Hematopoietic multipotent progenitor cell treated with erythropoietin and hydrocortisone succinate and interleukin-3 and kit ligand, for 6 days (in vitro differentiated cells): ENCODE data around the gene FBXO45.
"Not testable (repeated sequence)": the region's sequence is repeated elsewhere in the genome, so short reads cannot be mapped to it uniquely, and the experiment has no call there.

Experiments
- DNase-seq: peaks from one replicate; pipeline ENCODE4 v3.0.0-alpha.2; 2015

The FBXO45 gene

GRCh38 chr3:196558476-196558875 lies 10.0 kb upstream of the FBXO45 start:
- DNase-seq = no peak

DNA sequence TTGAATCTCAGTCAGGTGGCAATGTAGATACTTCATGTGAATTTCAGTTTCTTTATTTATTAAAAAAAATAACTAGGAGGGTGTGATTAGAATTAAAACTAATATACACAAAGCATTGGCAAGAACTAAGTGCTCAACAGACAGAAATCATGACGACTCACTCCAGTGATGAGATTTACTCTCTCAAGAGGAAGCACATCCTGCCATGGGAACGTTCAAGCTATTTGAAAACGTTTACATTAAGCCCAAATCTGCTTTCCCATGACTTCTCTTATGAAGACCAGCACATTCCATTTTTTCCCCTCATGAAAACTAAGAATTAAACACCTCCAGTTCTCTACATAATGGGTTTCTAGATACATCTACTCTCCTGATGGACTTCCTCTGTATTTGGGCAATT lies 8.6 kb upstream of the FBXO45 start:
- DNase-seq = no peak

DNA sequence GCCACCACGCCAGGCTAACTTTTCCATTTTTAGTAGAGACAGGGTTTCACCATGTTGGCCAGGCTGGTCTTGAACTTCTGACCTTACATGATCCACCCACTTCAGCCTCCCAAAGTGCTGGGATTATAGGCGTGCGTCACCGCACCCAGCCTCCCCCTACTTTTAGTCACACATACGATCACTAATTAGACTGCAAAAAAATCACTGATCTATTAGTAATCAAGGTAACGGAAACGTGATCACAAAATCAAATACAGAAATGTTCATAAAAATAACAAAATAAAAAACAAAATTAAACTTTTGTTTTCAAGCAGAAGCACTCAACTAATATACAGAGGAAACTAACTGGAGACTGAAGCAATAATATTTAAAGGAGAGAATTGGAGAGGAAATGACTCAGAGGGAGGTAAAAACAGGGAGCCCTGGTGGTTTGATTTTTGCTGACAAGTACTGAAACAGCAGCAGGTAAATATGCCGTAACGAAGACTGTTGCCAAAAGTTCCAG lies 4.7 kb upstream of the FBXO45 start:
- peak; percentile 13 for DNase-seq

DNA sequence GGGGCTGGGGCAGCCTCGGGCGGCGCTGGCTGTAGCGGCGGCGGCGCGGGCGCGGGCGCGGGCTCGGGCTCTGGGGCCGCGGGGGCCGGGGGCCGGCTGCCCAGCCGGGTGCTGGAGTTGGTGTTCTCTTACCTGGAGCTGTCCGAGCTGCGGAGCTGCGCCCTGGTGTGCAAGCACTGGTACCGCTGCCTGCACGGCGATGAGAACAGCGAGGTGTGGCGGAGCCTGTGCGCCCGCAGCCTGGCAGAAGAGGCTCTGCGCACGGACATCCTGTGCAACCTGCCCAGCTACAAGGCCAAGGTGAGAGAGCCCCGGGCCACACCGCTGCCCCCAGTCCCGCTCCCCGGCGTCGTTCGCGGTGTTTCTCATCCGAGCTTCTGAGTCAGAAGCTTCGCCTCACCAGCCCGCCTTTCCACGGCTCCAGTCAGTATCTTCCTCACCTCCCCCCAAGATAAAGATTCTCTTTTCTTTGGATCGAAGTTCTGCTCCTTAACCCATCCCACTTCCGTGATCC lies 600 bp downstream of the FBXO45 start:
- peak; percentile 61 for DNase-seq

GRCh38 chr3:196570332-196570731 lies 1.9 kb downstream of the FBXO45 start:
- DNase-seq = not testable (repeated sequence)

DNA sequence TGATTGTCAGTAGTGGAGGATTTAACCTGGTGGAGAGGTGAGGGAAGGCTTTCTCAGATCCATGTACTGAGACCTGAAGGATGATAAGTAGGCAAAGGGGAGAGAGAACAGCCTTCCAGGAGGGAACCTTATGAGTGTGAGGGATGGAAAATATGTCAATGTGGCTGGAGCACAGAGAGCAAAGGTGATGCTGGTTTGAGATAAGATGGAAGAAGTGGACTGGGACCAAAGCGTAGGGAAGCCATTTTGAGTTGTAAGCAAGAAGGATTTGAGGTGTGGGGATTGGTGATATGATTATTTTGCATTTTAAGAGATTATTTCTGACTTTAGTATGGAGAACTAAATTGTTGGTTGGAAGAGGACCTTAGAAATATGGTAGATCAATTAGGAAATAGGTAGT lies 3.9 kb downstream of the FBXO45 start:
- DNase-seq = no peak

- no peak for DNase-seq
Observed at GRCh38 chr3:196585044-196585757, 16.7 kb downstream of the FBXO45 start.

DNA sequence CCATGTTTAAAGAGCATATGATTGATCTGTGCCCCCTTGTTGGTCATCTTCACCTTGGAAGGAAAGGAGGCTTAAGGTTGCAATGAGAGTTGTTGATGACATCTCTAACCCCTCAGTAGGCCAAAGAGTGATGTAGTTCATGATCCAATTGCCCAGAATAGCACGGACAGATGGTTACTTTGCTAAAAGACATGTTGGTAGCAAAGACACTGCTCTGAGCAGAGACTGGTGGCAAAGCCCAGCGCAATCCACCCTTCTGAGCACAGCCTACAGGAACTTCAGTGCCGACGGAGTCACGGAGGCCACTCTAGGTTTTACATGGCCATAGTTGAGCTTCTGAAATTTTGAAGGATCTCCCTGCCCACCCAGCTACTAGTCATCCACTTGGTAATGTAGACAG lies 21.8 kb downstream of the FBXO45 start:
- no peak for DNase-seq

DNA sequence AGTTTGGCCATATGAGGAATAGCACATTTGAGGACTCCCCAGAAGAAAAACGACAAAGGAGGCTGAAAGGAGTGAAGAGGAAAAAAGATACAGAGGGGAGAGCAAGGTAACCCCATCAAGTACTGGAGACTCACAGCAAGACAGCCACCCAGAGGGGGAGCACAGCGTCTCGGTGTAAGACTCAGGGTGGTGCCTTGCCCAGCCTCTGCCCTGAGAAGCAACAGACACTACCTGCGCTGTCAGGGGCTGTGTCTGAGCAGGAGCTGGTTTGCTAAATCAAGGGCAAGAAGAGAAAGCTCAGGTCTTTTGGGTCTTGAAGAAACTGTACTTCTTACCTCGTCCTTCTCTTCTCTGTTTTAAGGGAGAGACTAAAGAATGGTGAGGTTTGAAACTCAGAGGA lies 27.9 kb downstream of the FBXO45 start:
- no peak for DNase-seq

DNA sequence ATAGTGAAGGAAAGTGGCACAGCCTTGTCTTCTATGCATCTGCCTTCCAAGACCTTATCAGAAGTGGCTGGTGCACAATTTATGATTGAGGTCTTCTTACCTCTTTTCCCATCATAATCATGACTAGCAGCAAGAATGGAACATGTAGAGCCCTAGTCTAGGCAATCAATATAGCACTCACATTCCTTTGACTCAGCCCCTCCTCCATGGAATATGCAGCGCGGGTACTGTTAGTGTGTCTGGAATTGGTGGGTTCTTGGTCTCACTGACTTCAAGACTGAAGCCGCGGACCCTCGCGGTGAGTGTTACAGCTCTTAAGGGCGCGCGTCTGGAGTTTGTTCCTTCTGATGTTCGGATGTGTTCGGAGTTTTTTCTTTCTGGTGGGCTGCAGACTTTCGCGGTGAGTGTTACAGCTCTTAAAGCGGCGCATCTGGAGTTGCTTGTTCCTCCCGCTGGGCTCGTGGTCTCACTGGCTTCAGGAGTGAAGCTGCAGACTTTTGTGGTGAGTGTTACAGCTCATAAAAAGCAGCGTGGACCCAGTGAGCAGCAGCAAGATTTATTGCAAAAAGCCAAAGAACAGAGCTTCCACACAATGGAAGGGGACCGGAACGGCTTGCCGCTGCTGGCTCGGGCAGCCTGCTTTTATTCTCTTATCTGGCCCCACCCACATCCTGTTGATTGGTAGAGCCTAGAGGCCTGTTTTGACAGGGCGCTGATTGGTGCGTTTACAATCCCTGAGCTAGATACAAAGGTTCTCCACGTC lies 29.7 kb downstream of the FBXO45 start:
- peak; percentile 66 for DNase-seq

- DNase-seq = peak; percentile 62
Observed at GRCh38 chr3:196599734-196600128, 31.3 kb downstream of the FBXO45 start.

- DNase-seq = no peak
Observed at GRCh38 chr3:196600359-196600758, 31.9 kb downstream of the FBXO45 start.

DNA sequence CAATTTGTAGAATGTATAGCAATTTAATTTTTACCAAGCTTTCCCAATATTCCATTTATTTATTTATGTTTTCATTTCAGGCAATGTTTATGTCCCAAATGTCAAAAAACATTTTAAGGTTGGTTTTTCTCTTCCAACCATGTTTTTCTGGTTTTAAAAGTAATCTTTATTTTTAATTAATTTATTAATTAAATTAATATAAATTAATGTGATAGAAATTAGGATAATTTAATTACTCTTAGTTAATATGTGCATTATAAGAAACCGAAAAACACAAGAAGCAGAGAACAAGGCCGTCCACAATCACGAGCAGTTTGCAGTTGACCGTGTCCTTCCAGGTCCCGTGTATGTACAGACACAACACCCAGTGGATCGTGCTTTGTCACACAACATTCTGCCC lies 34.2 kb downstream of the FBXO45 start:
- DNase-seq = no peak

DNA sequence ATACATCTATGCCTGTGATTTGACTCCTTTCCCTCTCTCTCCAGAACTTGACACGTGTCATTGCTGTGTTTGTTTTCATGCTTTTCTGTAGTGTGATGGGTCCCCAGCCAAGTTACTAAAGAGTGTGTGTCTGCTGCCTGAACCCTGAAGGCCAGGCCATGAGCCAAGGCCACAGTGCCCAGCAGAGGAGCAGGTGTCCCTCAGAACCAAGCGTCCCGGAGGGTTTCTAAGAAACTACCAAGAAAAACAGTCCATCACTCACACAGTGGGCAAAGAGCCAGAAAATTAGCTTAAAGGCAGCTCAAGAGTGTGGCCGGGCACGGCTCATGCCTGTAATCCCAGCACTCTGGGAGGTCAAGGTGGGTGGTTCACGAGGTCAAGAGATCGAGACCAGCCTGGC lies 35.2 kb downstream of the FBXO45 start:
- DNase-seq = peak; percentile 71

GRCh38 chr3:196604548-196604947 lies 36.1 kb downstream of the FBXO45 start:
- no peak for DNase-seq

GRCh38 chr3:196608693-196609092 lies 40.2 kb downstream of the FBXO45 start:
- DNase-seq = no peak

DNA sequence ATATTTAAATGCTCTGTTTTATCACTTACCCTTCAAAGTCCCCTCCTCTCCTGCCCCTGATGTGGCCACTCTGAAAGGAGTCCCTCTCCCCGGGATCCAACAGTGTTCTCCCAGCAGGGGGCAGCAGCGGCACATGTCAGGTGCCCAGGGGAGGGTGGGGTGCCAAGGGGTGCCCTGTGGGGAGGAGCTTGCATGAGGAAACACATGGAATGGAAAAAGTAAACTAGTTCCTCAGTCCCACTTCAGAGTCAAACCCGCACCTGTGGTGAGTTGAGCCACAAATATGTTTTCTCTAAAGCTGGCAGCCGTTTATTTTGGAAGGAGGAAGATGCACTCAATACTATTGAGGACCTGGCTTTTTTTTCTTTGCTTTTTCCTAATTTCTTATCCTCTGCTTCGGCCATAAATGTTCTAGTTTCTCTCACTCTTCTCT lies 40.9 kb downstream of the FBXO45 start:
- peak; percentile 98 for DNase-seq

DNA sequence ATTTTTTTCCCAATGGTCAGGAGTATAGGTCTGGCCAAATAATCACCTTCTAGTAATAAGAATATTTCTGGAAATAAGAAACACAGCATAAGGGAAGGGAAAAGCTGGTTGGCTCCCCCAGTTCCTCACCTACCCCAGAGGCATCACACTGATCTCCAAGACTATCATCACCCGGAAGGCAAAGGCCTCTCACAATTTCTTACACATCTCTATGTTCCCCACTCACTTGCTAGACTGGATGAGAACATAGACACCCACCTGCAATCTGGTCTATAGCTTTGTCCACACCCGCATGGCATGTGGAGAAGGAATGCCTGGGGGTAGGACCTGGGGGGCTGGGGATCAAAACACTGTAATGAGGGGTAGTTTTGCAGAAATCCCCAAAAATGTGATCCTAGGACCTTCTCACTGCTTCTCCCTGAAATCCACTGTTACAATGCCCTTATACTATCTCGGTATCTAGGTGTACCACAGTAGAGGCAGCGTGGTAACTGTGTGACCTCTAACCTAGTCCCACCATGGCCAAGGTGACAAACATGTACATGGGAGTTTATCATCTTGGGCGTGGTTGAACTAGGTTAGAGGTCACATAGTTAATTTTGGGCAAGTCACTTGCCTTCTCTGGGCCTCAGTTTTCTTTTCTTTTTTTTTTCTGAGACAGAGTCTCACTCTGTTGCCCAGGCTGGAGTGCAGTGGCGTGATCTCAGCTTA lies 41.5 kb downstream of the FBXO45 start:
- DNase-seq = peak; percentile 75

GRCh38 chr3:196611761-196612483 lies 43.5 kb downstream of the FBXO45 start:
- peak; percentile 81 for DNase-seq

- not testable (repeated sequence) for DNase-seq
Observed at GRCh38 chr3:196615234-196615633, 46.8 kb downstream of the FBXO45 start.

GRCh38 chr3:196617256-196617655 lies 48.8 kb downstream of the FBXO45 start:
- DNase-seq = peak; percentile 65

GRCh38 chr3:196619223-196619622 lies 50.8 kb downstream of the FBXO45 start:
- DNase-seq = no peak

GRCh38 chr3:196619627-196620026 lies 51.2 kb downstream of the FBXO45 start:
- not testable (repeated sequence) for DNase-seq
